NB4 (cell line): Measurements from ENCODE around the gene BANP.
"Not testable (repeated sequence)": the region's sequence is repeated elsewhere in the genome, so short reads cannot be mapped to it uniquely, and the experiment has no call there.

Source experiments
- MYC ChIP-seq: IDR thresholded peaks from 2 replicates; pipeline ENCODE4 v1.6.1; 2011; ENCODE audit warnings: low read depth, low read length
- POLR2A ChIP-seq: IDR thresholded peaks from 2 replicates; pipeline ENCODE4 v1.6.1; 2011; ENCODE audit warnings: mild to moderate bottlenecking; ENCODE audit not compliant: insufficient read length; ENCODE audit errors: extremely low read depth
- TF ChIP-seq, protein P1 (sequence below): IDR thresholded peaks from one replicate; pipeline ENCODE4 v1.5.1; 2012; ENCODE audit warnings: low read depth, low read length
- TF ChIP-seq, protein P2 (sequence below): IDR thresholded peaks from 2 replicates; pipeline ENCODE4 v1.6.1; 2011; ENCODE audit warnings: low read depth, low read length

DNA sequence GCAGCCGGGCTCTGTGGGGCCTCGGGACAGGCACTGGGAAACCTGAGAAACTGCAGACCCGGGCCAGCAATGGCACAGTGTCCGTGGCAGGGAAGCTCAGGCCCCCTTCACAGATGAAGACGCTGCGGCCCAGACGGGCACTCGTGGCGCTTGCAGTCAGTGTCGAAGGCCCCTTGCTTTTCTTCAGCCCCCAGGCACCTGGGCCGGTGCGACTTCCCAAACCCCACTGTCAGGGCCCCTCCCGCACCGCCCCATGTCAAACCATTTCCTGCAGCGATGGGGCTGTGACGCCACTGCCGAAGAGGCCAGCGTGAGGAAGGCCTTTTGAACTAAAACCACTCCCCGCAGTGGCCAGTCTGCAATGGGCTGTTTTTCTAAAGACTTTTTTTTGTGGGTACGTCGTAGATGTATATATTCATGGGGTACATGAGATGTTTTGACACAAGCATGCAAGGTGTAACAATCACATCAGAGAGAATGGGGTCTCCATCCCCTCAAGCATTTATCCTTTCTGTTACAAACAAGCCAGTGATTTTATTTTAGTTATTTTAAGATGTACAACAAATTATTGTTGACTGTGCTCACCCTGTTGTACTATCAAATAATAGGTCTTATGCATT lies 159.8 kb downstream of the BANP start:
- TF ChIP-seq, protein P1, sequence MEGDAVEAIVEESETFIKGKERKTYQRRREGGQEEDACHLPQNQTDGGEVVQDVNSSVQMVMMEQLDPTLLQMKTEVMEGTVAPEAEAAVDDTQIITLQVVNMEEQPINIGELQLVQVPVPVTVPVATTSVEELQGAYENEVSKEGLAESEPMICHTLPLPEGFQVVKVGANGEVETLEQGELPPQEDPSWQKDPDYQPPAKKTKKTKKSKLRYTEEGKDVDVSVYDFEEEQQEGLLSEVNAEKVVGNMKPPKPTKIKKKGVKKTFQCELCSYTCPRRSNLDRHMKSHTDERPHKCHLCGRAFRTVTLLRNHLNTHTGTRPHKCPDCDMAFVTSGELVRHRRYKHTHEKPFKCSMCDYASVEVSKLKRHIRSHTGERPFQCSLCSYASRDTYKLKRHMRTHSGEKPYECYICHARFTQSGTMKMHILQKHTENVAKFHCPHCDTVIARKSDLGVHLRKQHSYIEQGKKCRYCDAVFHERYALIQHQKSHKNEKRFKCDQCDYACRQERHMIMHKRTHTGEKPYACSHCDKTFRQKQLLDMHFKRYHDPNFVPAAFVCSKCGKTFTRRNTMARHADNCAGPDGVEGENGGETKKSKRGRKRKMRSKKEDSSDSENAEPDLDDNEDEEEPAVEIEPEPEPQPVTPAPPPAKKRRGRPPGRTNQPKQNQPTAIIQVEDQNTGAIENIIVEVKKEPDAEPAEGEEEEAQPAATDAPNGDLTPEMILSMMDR, result not testable (repeated sequence)
- not testable (repeated sequence) for TF ChIP-seq POLR2A, MYC
- TF ChIP-seq, protein P2, sequence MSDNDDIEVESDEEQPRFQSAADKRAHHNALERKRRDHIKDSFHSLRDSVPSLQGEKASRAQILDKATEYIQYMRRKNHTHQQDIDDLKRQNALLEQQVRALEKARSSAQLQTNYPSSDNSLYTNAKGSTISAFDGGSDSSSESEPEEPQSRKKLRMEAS, result not testable (repeated sequence)
